Measurements from ENCODE around the gene PARM1.

GRCh38 chr4:75002381-75002780, 69.5 kb downstream of the PARM1 start:
- TF ChIP-seq CTCF (IDR thresholded peaks at IDR 0.05), result no peak
- no peak for TF ChIP-seq ZFX (IDR thresholded peaks at IDR 0.05; ENCODE audit: borderline replicate concordance)

Measured in 22Rv1 (cell line).